PC-3 (cell line): Measurements from ENCODE around the gene RRAS. TPM values are rescaled to one million over a fixed set of nuclear protein-coding genes. Genes with fewer than 3 reads are reported as not detected.

Experiments used
- ATAC-seq: fragments of 200-7000 bp; cut with Tn5 transposase; 2 replicates; pipeline ENCODE4 v1.9.1; 2020; ENCODE audit warnings: mild to moderate bottlenecking, moderate library complexity
- BruUV-seq: library from RNA; stranded (reverse); fragments of 400-500 nt; replicated peaks from 2 replicates; lab custom pipeline; 2021; lab: Mats Ljungman, UMichigan
- CTCF ChIA-PET: fragments of 300-600 bp; sonication (Branson Sonifier 250); formaldehyde crosslinking; loops from one replicate; lab custom pipeline; 2022; ENCODE audit warnings: antibody characterized with exemption; lab: Charles Lee
- POLR2A ChIA-PET: fragments of 300-600 bp; sonication (Branson Sonifier 250); formaldehyde crosslinking; loops from one replicate; lab custom pipeline; 2022; ENCODE audit warnings: antibody characterized with exemption; ENCODE audit not compliant: unreplicated experiment; lab: Charles Lee
- DNase-seq: peaks from one replicate; pipeline ENCODE4 v3.0.0-alpha.2; 2015
- H2AFZ ChIP-seq: fragments of 300-600 bp; sonication (generic); 2 replicates; pipeline ENCODE4 v1.6.0; 2016; ENCODE audit warnings: antibody characterized with exemption, low read length
- H3F3A ChIP-seq: fragments of 300-600 bp; sonication (generic); one replicate; pipeline ENCODE4 v1.6.0; 2017; ENCODE audit warnings: antibody characterized with exemption, low read length, control low read depth, mild to moderate bottlenecking; ENCODE audit not compliant: unreplicated experiment
- H3K27ac ChIP-seq: fragments of 300-600 bp; sonication (generic); 2 replicates; pipeline ENCODE4 v1.5.1; 2016; ENCODE audit warnings: mild to moderate bottlenecking, low read length
- H3K27me3 ChIP-seq: fragments of 300-600 bp; sonication (generic); 2 replicates; pipeline ENCODE4 v1.6.1; 2016; ENCODE audit warnings: low read length, mixed read lengths
- H3K36me3 ChIP-seq: fragments of 300-600 bp; sonication (generic); 2 replicates; pipeline ENCODE4 v1.6.1; 2016; ENCODE audit warnings: low read depth, mixed run types, low read length, mixed read lengths
- H3K4me1 ChIP-seq: fragments of 300-600 bp; sonication (generic); 2 replicates; pipeline ENCODE4 v1.5.1; 2016; ENCODE audit warnings: low read length; ENCODE audit not compliant: insufficient read depth
- H3K4me2 ChIP-seq: fragments of 300-600 bp; sonication (generic); 2 replicates; pipeline ENCODE4 v1.6.0; 2016; ENCODE audit warnings: low read length
- H3K4me3 ChIP-seq: fragments of 300-600 bp; sonication (generic); 2 replicates; pipeline ENCODE4 v1.5.1; 2016; ENCODE audit warnings: mild to moderate bottlenecking, low read length, mixed read lengths
- H3K79me2 ChIP-seq: fragments of 300-600 bp; sonication (generic); 2 replicates; pipeline ENCODE4 v1.6.1; 2017; ENCODE audit warnings: low read length, mixed read lengths
- H3K9ac ChIP-seq: fragments of 300-600 bp; sonication (generic); 2 replicates; pipeline ENCODE4 v1.6.0; 2016; ENCODE audit warnings: mild to moderate bottlenecking, low read length
- H3K9me2 ChIP-seq: fragments of 300-600 bp; sonication (generic); replicated peaks from 2 replicates; pipeline ENCODE4 v1.6.1; 2016; ENCODE audit warnings: mixed run types, low read length, mixed read lengths
- H3K9me3 ChIP-seq: fragments of 300-600 bp; sonication (generic); 2 replicates; pipeline ENCODE4 v1.6.1; 2016; ENCODE audit warnings: low read length, mixed read lengths
- H4K20me1 ChIP-seq: fragments of 300-600 bp; sonication (generic); 2 replicates; pipeline ENCODE4 v1.6.1; 2016; ENCODE audit warnings: low read length, mixed read lengths
- CTCF ChIP-seq: fragments of 300-600 bp; sonication (generic); conservative IDR thresholded peaks from 2 replicates; pipeline ENCODE4 v1.5.1; 2017; ENCODE audit warnings: antibody characterized with exemption, low read depth, mild to moderate bottlenecking, low read length
- EZH2 ChIP-seq: fragments of 300-600 bp; sonication (generic); IDR thresholded peaks from one replicate; pipeline ENCODE4 v1.6.1; 2017; ENCODE audit warnings: antibody characterized with exemption, mild to moderate bottlenecking, low read length; ENCODE audit not compliant: unreplicated experiment
- EZH2phosphoT487 ChIP-seq: fragments of 300-600 bp; sonication (generic); IDR thresholded peaks from 2 replicates; pipeline ENCODE4 v1.6.1; 2018; ENCODE audit warnings: mild to moderate bottlenecking, antibody characterized with exemption, low read length, borderline replicate concordance
- intact Hi-C: fragments of 100-400 bp; cut with micrococcal nuclease; formaldehyde crosslinking; loops from 2 replicates; pipeline ENCODE4 v1.9.0; 2023
- total RNA-seq: library from RNA; depleted of rRNA; stranded (reverse); fragments of >200 nt; gene quantifications from 2 replicates; pipeline ENCODE4 v1.2.3, GENCODE V29; 2014

RRAS gene
- total RNA-seq, 1 experiment from 2014 or later, result 32.0 TPM

GRCh38 chr19:49651029-49651819 lies 11.3 kb upstream of the RRAS start:
- Histone ChIP-seq H2AFZ (no peak overlapping the region), H3K79me2 (peaks cover 37% of the 10 kb centered on the region), H3K9me2 (no peaks in the 10 kb centered on the region), H3K9me3 (no peaks in the 10 kb centered on the region), H3K4me3 (no peak overlapping the region), H3K9ac (no peak overlapping the region), H3K27me3 (no peaks in the 10 kb centered on the region), H4K20me1 (0 out of 2 replicates have a peak, but pooled peaks cover 3% of the 10 kb centered on the region), H3F3A (no peaks in the 10 kb centered on the region), H3K27ac (no peak overlapping the region), H3K36me3 (peaks cover 46% of the 10 kb centered on the region), H3K4me1 (no peaks in the 10 kb centered on the region), H3K4me2 (no peak overlapping the region)
- intact Hi-C loops, result no loop called here
- no peak for TF ChIP-seq EZH2
- no peak for TF ChIP-seq CTCF
- TF ChIP-seq EZH2phosphoT487, result no peak
- no peak for ATAC-seq
- no peak for DNase-seq
- no TSS peak for BruUV-seq
- POLR2A ChIA-PET, result no interaction called here
- CTCF ChIA-PET, result no interaction called here

- Histone ChIP-seq H3K36me3 (peaks cover 24% of the 10 kb centered on the region; the same call in 1 of the 2 replicates), H3K9ac (no peak overlapping the region), H4K20me1 (no peaks in the 10 kb centered on the region), H3K27ac (no peak overlapping the region), H3F3A (no peaks in the 10 kb centered on the region), H3K9me3 (no peaks in the 10 kb centered on the region), H2AFZ (no peak overlapping the region), H3K4me1 (peaks cover 20% of the 10 kb centered on the region), H3K4me3 (no peak overlapping the region), H3K9me2 (no peaks in the 10 kb centered on the region), H3K27me3 (no peaks in the 10 kb centered on the region), H3K79me2 (peaks cover 78% of the 10 kb centered on the region), H3K4me2 (no peak overlapping the region)
- intact Hi-C loops, result no loop called here
- no peak for TF ChIP-seq EZH2
- TF ChIP-seq EZH2phosphoT487, result no peak
- no peak for TF ChIP-seq CTCF
- CTCF ChIA-PET, result no interaction called here
- DNase-seq (no peak), ATAC-seq (no peak)
- BruUV-seq, result no TSS peak
- POLR2A ChIA-PET, result no interaction called here
Measured at GRCh38 chr19:49646586-49646985, 6.6 kb upstream of the RRAS start.

GRCh38 chr19:49645995-49646394 lies 6.1 kb upstream of the RRAS start:
- Histone ChIP-seq H3K9me3 (no peaks in the 10 kb centered on the region), H3K79me2 (peaks cover 83% of the 10 kb centered on the region)
- CTCF ChIA-PET, result no interaction called here

More at GRCh38 chr19:49645995-49646394, 6.1 kb upstream of the RRAS start:
- H2AFZ ChIP-seq, result no peak overlapping the region
- H3F3A ChIP-seq, result peaks cover 2% of the 10 kb centered on the region
- H3K4me1 ChIP-seq, result peaks cover 25% of the 10 kb centered on the region
- H3K27ac ChIP-seq, result no peak overlapping the region
- intact Hi-C loops, result no loop called here
- DNase-seq (no peak), ATAC-seq (no peak)
- H3K9ac ChIP-seq, result no peak overlapping the region
- TF ChIP-seq EZH2phosphoT487 (no peak), CTCF (no peak), EZH2 (no peak)
- no peak overlapping the region for H3K4me2 ChIP-seq
- H3K27me3 ChIP-seq, result no peaks in the 10 kb centered on the region
- no peaks in the 10 kb centered on the region for H4K20me1 ChIP-seq
- POLR2A ChIA-PET, result no interaction called here
- H3K4me3 ChIP-seq, result no peak overlapping the region
- H3K36me3 ChIP-seq, result peaks cover 21% of the 10 kb centered on the region; the same call in 1 of the 2 replicates
- no TSS peak for BruUV-seq
- no peaks in the 10 kb centered on the region for H3K9me2 ChIP-seq
